ENCODE data around the gene WNT9B.
"Not testable (repeated sequence)": the region's sequence is repeated elsewhere in the genome, so short reads cannot be mapped to it uniquely, and the experiment has no call there.

WNT9B gene

DNA sequence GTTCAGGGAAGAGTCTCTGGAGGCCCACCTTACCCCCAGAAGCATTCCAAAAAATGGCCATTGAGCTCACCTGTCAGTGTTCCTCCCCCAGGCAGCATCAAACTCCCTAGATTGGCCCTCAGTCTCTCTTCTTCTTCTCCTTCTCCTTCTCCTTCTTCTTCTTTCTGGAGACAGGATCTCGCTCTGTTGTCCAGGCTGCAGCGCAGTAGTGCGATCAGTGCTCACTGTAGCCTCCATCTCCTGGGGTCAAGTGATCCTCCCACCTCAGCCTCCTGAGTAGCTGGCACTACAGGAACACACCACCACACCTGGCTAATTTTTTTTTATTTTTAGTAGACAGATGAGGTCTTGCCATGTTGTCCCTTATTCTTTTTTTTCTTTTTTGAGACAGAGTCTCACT is 16.5 kb upstream of the WNT9B start:
- Histone ChIP-seq H3K27ac (no peak overlapping the region), H3K9me3 (no peaks in the 10 kb centered on the region), H3K36me3 (no peaks in the 10 kb centered on the region), H3K4me3 (no peak overlapping the region), H3K9ac (no peak overlapping the region), H4K20me1 (no peaks in the 10 kb centered on the region), H3K4me1 (peaks cover 8% of the 10 kb centered on the region; the same call in 1 of the 2 replicates), H3K4me2 (no peak overlapping the region), H3K27me3 (no peaks in the 10 kb centered on the region)
- no peak for TF ChIP-seq Cebpa-rat (IDR thresholded peaks at IDR 0.05)

DNA sequence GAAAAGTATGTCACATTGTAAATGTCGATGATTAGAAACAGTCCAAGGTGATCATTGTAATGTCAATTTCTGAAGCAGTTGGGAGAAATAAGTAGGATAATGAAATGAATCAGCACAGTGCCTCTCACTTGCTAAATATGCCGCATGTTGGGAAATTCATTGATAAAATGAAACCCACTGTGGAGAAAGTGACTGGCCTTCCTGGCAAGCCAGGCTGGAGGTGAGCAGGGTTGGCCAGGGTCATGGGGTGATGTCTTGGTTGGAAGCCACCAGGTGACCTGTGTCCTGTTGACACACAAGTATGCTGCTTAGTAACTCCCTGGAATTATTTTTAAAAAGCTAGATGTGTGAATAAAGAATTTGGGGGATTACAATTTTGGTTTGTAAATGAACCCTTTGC is 14.9 kb upstream of the WNT9B start:
- Histone ChIP-seq H3K4me1 (no peaks in the 10 kb centered on the region), H3K36me3 (no peaks in the 10 kb centered on the region), H3K4me3 (no peak overlapping the region), H4K20me1 (no peaks in the 10 kb centered on the region), H3K9me3 (peaks cover 7% of the 10 kb centered on the region; the same call in 1 of the 2 replicates), H3K9ac (no peak overlapping the region), H3K27ac (no peak overlapping the region), H3K27me3 (0 out of 2 replicates have a peak, but pooled peaks cover 4% of the 10 kb centered on the region), H3K4me2 (no peak overlapping the region)
- no peak for TF ChIP-seq Cebpa-rat (IDR thresholded peaks at IDR 0.05)

DNA sequence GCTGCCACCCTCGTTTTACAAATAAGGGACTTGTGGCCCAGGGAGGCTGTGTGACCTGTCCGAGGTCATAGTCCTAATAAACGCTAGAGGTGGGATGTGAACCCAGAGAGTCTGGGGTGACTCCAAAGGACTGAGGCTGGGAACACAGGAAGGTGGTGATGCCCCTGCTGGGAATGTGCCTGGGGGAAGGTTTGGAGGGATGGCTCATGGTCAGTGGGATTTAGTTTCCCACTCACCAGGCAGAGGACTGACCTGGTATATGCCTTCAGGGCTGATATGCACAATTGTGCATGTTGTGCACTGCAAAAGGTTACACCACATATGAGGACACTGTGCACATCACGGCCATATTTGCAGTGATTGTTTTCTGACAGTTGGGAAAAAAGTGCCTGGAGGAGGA is 13.9 kb upstream of the WNT9B start:
- H3K9me3 ChIP-seq = peaks cover 17% of the 10 kb centered on the region

DNA sequence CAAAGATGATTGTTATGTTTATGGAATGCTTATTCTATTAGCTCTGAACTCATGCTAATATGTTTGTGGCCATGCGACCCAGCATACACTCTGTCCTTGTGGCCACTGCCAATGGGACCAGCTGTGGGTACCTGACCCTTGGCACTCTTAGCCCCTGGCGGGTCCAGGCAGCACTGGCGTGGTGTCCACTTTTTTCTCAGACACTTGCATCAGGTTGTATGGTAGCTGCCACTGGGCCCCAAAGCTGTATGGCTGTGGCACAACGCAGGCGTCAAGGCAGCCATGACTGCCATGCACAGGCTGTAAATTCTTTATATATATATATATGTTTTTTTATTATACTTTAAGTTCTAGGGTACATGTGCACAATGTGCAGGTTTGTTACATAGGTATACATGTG is 12.2 kb upstream of the WNT9B start:
- peaks cover 7% of the 10 kb centered on the region for H3K4me1 ChIP-seq
- TF ChIP-seq Cebpa-rat (IDR thresholded peaks at IDR 0.05) = no peak
- H3K36me3 ChIP-seq = no peaks in the 10 kb centered on the region
- H3K27ac ChIP-seq = no peak overlapping the region
- H4K20me1 ChIP-seq = no peaks in the 10 kb centered on the region
- H3K9ac ChIP-seq = no peak overlapping the region
- H3K27me3 ChIP-seq = peaks cover 8% of the 10 kb centered on the region; the same call in 1 of the 2 replicates
- no peak overlapping the region for H3K4me2 ChIP-seq
- no peak overlapping the region for H3K4me3 ChIP-seq
- H3K9me3 ChIP-seq = peaks cover 22% of the 10 kb centered on the region

More for the DNA sequence above, 13.9 kb upstream of the WNT9B start:
- no peak for TF ChIP-seq Cebpa-rat (IDR thresholded peaks at IDR 0.05)
- Histone ChIP-seq H3K27me3 (peaks cover 8% of the 10 kb centered on the region; the same call in 1 of the 2 replicates), H4K20me1 (no peaks in the 10 kb centered on the region), H3K4me2 (no peak overlapping the region), H3K36me3 (no peaks in the 10 kb centered on the region), H3K9ac (no peak overlapping the region), H3K4me3 (no peak overlapping the region), H3K27ac (no peak overlapping the region), H3K4me1 (no peaks in the 10 kb centered on the region)

DNA sequence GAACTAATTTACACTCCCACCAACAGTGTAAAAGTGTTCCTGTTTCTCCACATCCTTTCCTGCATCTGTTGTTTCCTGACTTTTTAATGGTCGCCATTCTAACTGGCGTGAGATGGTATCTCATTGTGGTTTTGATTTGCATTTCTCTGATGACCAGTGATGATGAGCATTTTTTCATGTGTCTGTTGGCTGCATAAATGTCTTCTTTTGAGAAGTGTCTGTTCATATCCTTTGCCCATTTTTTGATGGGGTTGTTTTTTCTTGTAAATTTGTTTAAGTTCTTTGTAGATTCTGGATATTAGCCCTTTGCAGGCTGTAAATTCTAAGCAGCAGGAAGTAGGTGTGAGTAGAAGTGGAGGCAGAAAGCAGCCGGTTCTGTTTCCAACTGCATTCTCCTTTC is 10.8 kb upstream of the WNT9B start:
- H3K36me3 ChIP-seq, H4K20me1 ChIP-seq, H3K4me2 ChIP-seq, H3K9ac ChIP-seq, H3K27me3 ChIP-seq, H3K4me3 ChIP-seq, H3K27ac ChIP-seq: not testable (repeated sequence)
- Histone ChIP-seq H3K4me1 (peaks cover 21% of the 10 kb centered on the region), H3K9me3 (peaks cover 22% of the 10 kb centered on the region)

DNA sequence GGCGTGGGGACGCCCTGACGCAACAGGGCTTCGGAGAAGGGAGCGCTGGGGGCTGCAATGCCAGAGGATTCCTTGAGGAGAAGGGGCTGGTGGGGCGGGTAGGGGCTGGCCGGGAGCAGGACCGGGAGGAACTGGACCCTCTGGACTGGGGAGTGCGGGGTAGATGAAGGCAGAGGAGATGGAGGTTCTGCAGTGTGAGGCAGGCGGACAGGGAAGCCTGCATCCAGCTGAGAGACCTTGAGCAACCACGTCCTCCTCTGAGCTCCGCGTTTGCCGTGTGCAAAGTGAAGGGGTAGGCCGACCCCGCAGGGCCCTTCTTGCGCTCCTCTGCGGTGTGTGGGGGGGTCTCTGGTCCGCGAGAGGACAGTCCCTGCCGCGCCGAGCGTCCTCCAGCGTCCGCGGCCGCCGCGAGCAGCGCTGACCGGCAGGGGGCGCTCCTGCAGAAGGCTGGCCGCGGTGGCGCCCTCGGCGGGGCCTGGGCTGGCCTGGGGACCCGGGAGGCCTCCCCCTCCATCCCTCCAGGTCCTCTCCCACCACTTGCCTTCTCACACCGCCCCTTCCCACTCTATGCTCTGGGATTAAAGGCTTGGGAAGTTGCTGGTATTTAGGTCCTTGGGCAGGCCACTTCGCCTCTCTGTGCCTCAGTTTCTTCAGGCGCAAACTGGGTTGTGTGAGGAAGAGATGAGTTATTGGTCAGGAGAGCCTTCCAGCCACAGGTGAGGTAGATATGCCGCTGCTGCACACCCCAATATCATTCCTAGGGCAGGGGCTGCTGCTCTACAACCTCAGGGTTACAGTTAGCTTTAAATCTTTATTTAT is 9.6 kb upstream of the WNT9B start:
- Histone ChIP-seq H3K4me1 (peaks cover 22% of the 10 kb centered on the region), H3K27me3 (peaks cover 8% of the 10 kb centered on the region; the same call in 1 of the 2 replicates), H3K36me3 (no peaks in the 10 kb centered on the region), H3K4me2 (no peak overlapping the region), H3K9ac (no peak overlapping the region), H3K4me3 (no peak overlapping the region), H3K27ac (no peak overlapping the region), H3K9me3 (peaks cover 22% of the 10 kb centered on the region), H4K20me1 (no peaks in the 10 kb centered on the region)
- no peak for TF ChIP-seq Cebpa-rat (IDR thresholded peaks at IDR 0.05)

DNA sequence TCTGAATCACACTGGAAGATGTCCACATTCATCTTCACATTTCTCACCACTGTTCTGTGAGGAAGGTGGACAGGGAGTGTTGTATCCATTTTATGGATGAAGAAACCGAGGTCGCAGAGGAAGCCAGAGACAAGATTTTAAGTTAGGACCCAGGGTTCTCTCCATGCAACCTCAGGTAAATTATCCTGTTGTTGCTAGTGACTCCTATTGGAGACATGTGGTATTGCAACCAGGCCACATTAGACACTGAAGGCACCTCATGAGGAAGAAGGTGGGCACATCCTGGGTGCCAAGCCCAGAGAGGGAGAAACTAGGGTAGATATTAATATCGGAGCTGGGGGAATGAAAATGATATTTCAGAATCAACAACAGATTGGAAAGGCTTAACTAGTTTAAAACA is 8.5 kb upstream of the WNT9B start:
- Histone ChIP-seq H3K27ac (no peak overlapping the region), H4K20me1 (no peaks in the 10 kb centered on the region), H3K9ac (no peak overlapping the region), H3K4me2 (no peak overlapping the region), H3K36me3 (no peaks in the 10 kb centered on the region), H3K4me3 (no peak overlapping the region), H3K27me3 (peaks cover 8% of the 10 kb centered on the region; the same call in 1 of the 2 replicates), H3K9me3 (peaks cover 22% of the 10 kb centered on the region), H3K4me1 (peaks cover 22% of the 10 kb centered on the region)
- TF ChIP-seq Cebpa-rat (IDR thresholded peaks at IDR 0.05) = no peak

DNA sequence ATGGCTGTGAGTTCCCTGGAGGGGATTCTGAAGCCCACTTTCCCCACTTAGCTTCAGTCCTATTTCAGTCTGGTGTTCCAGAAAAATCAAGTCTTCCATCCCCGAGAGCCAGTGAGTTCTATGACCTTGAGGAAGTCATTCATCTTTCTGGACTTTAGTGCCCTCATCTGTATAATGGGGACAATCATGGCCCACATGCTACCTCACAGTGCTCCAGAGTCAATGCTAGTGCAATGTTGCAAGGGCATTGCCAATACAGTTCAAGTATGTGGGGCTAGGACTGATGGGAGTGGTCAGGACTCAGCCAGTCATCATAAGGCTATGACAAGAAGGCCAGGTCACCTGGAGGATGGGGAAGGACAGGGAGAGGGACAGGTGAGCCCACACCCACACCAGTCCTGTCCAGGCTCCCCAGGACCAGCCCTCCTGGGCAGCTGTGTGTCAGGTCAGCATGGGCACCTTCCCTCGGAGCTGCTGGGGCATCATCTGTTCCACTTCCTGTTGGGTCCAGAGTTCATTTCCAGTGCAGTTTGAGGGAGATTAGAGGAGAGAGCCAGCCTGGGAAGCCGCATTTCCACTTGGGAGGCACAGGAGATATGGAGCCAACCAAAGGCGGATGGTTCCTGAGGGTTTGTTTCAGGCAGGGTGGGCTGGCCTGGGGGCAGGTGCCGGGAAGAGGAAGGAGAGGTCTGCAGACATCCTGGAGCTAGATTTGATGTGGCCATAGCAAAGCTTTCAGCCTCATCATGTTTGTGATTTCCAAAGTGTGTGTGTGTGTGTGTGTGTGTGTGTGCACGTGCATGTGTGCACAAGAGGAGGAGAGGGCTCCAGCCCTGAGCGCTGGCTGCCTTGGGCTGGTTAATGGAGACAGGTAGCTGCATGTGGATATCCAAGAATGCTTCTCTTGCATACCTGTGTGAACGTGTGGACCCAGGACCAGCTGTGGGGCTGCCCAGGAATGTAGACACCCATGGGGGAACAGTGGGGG is 3.9 kb upstream of the WNT9B start:
- Histone ChIP-seq H3K4me1 (peaks cover 33% of the 10 kb centered on the region), H4K20me1 (no peaks in the 10 kb centered on the region), H3K4me2 (no peak overlapping the region), H3K27me3 (peaks cover 42% of the 10 kb centered on the region), H3K9ac (no peak overlapping the region), H3K4me3 (no peak overlapping the region), H3K36me3 (no peaks in the 10 kb centered on the region), H3K9me3 (peaks cover 5% of the 10 kb centered on the region), H3K27ac (no peak overlapping the region)
- no peak for TF ChIP-seq Cebpa-rat (IDR thresholded peaks at IDR 0.05)

DNA sequence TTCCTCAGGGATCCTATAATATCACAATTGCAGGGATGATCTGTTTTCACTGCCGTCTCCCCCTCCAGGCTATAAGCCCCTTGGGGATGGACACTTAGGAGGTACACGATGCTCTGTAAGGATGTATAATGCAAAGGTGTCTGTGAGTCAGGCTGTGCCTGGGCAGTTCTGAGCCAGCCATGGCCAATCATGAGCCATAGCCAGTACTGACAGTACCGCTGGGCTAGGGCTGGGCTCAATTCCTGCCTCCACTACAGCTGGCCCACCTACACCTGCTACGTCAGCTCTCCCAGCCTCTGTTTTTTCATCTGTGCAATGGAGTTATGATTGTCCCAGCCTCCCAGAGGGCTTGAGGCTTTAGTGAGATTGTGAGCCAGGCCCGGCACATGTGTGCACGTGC is 2.8 kb upstream of the WNT9B start:
- H3K4me1 ChIP-seq = peaks cover 34% of the 10 kb centered on the region
- H3K4me2 ChIP-seq = no peak overlapping the region
- no peaks in the 10 kb centered on the region for H4K20me1 ChIP-seq
- no peaks in the 10 kb centered on the region for H3K36me3 ChIP-seq
- no peak for TF ChIP-seq Cebpa-rat (IDR thresholded peaks at IDR 0.05)
- no peak overlapping the region for H3K4me3 ChIP-seq
- no peaks in the 10 kb centered on the region for H3K9me3 ChIP-seq
- peaks cover 52% of the 10 kb centered on the region for H3K27me3 ChIP-seq
- no peak overlapping the region for H3K9ac ChIP-seq
- no peak overlapping the region for H3K27ac ChIP-seq

DNA sequence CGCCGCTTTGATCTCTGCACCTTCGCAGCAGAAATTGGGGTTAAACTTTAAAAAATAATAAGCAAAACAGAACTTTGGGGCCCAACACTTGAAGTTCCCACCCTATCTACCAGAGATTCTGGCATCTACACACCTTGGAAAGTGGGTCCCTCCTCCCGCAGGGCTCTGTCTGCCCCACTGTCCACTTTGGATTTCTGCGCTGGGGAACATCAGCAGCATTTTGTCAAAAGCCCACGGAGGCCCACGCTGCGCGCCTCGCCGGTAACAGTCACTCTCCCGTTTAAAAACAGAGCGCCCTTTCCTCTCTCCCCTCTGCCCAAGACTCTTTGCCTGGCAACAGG is 725 bp upstream of the WNT9B start:
- no peak overlapping the region for H3K27ac ChIP-seq
- TF ChIP-seq Cebpa-rat (IDR thresholded peaks at IDR 0.05) = no peak
- no peak overlapping the region for H3K9ac ChIP-seq
- H3K4me3 ChIP-seq = no peak overlapping the region
- no peak overlapping the region for H3K4me2 ChIP-seq
- H3K27me3 ChIP-seq = peaks cover 61% of the 10 kb centered on the region
- no peaks in the 10 kb centered on the region for H3K36me3 ChIP-seq
- no peaks in the 10 kb centered on the region for H4K20me1 ChIP-seq
- H3K4me1 ChIP-seq = peaks cover 13% of the 10 kb centered on the region
- no peaks in the 10 kb centered on the region for H3K9me3 ChIP-seq
